HG03432 (cell line): Measurements from ENCODE around the gene ACAP1.
A peak's percentile ranks its signal among the peaks of the same experiment; 100 is the strongest.
"Not testable (repeated sequence)": the region's sequence is repeated elsewhere in the genome, so short reads cannot be mapped to it uniquely, and the experiment has no call there.

Experiments
- ATAC-seq: cut with Tn5 transposase; IDR thresholded peaks from one replicate; pipeline ENCODE4 v1.9.1; 2021; ENCODE audit warnings: mild to moderate bottlenecking, moderate library complexity; ENCODE audit not compliant: unreplicated experiment

Gene ACAP1

GRCh38 chr17:7328009-7328408, 8.3 kb upstream of the ACAP1 start:
- no peak for ATAC-seq

DNA sequence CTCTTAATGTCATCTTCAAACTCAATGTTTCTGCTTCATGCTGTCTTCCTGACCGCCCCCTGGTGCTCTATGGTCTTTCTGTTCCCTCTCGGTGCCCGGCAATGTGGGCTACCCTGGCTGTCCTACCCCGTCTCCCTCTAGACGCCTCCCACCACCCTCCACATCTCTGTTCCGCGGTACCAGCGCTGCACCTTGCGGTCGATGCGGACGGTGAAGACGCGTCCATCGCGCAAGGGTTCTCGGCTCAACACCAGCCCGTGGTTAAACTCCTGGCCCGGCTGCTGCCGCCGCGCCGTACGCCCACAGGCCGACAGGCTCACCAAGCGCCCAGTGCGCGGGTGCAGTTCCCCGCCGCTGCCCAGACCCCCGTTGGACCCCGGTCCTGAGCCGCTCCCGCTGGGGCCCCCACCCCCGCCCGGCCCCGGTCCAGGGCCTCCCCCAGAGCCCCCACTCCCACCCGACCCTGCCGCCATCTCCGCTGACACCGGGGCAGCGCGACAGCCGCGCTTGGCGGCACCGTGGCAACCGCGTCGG, 7.4 kb upstream of the ACAP1 start, which contains the start of gene NEURL4:
Gene NEURL4 (minus strand): TSS at position 496 of the 534 bp plus-strand sequence. CDS start 23 bp downstream, at position 473.
- ATAC-seq, result peak; percentile 16

DNA sequence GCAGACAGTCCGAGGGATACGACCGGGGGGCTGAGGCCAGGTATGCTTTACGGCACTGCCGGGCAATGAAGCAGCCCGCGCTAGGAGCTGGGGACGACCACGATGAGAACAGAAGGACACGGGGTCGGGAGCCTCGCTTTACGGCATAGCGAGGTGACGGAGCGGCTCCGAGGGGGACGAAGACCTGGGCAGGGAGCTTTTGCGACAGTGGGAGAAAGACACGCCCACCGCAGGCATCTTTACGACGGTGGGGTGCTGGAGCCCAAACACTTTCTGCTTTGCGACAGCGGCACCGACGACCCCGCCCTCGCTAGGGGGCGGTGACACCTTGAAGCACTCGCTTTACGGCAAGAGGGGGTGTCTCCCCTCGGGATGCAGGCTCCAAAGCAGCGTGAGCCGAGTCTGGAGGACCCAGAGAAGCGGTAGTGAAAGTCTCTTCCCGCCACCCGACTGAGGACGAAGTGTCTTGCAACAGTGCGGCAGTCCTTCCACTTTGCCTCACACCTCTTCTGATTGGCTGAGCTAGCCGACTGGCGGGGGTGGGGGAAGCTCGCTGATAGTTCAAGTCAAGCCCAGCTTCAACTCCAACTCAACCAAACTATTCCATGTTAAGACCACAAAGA, 6.8 kb upstream of the ACAP1 start:
- peak; percentile 61 for ATAC-seq

- peak; percentile 44 for ATAC-seq
Measured at GRCh38 chr17:7329997-7330637, 6.2 kb upstream of the ACAP1 start.

GRCh38 chr17:7330638-7331015, 5.7 kb upstream of the ACAP1 start:
- ATAC-seq, result no peak

- ATAC-seq, result no peak
Measured at GRCh38 chr17:7332111-7332510, 4.2 kb upstream of the ACAP1 start.

- ATAC-seq, result not testable (repeated sequence)
Measured at GRCh38 chr17:7332600-7333069, 3.7 kb upstream of the ACAP1 start.

- ATAC-seq, result no peak
Measured at GRCh38 chr17:7334938-7335538, 1.3 kb upstream of the ACAP1 start.

GRCh38 chr17:7335765-7336164, 564 bp upstream of the ACAP1 start:
- not testable (repeated sequence) for ATAC-seq

DNA sequence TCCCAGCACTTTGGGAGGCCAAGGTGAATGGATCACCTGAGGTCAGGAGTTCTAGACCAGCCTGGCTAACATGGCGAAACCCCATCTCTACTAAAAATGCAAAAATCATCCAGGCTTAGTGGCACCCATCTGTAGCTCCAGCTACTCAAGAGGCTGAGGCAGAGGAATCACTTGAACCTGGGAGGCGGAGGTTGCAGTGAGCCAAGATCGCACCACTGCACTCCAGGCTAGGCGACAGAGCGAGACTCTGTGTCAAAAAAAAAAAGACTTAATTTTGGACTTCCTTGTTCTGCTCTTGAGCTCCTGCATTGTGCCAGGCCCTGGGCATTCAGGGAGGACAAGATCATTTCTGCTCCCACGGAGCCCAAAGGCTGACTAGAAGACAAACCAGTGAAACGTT, 1.3 kb downstream of the ACAP1 start:
- not testable (repeated sequence) for ATAC-seq

- no peak for ATAC-seq
Measured at GRCh38 chr17:7340179-7340578, 3.9 kb downstream of the ACAP1 start.

- ATAC-seq, result no peak
Measured at GRCh38 chr17:7341842-7342241, 5.5 kb downstream of the ACAP1 start.

- no peak for ATAC-seq
Measured at GRCh38 chr17:7343250-7343649, 6.9 kb downstream of the ACAP1 start.

- ATAC-seq, result no peak
Measured at GRCh38 chr17:7346761-7347614, 10.7 kb downstream of the ACAP1 start.

- no peak for ATAC-seq
Measured at GRCh38 chr17:7347630-7348477, 11.5 kb downstream of the ACAP1 start.

DNA sequence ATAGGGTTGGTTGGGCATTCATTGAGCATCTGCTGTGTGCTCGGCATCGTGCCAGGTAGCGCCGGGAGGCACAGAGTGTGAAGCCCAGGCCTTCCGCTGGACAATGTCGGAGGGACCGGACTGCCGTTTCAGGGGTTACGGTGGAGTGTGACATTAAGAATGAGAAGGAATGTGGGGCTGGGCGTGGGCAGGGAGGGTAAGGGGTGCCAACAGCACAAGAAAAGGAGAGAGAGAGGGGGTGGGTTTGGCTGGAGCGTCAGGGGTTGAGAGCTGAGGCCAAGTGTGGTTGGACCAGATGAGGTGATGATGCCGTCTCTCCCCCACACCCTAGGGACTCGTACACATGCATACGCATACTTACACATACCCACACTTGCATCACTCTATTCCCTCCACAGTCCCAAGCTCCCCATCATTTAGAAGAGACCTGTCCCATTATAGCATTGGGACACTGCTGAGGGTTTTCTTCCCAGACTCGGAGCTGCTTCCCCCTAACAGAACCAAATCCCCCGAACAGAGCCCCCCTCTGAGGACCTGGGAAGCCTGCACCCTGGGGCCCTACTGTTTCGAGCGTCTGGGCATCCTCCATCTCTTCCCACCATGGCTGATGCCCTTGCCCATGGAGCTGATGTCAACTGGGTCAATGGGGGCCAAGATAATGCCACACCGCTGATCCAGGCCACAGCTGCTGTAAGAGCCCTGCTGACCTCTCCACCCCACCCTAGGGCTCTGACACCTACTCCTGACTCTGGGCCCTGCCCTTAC, 12.3 kb downstream of the ACAP1 start:
- no peak for ATAC-seq

- peak; percentile 73 for ATAC-seq
Measured at GRCh38 chr17:7351665-7352502, 15.6 kb downstream of the ACAP1 start, which contains the start of gene KCTD11. Gene KCTD11 (plus strand): TSS chr17:7352162.

DNA sequence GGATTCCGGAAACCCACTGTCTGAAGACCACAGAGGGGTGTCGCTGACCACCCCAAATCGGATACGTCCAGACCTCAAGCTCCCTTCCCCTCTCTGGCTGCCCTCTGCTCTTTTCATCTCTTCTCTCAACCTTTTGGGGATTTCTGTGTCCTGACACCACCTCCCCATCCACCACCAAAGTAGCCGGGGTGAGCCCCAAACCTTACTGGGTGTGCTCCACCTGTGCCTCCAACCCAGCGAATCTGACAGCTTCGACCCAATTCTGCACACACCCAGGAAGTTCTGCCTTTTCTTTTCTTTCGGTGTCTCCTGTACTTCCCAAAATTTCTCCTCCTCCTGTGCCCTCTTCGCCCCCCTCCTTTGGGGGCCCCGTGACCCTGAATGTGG, 16.2 kb downstream of the ACAP1 start:
- ATAC-seq, result no peak
